Heart left ventricle (tissue), 13 donors: ENCODE results near the gene PIGZ.

Experiments
- CTCF ChIP-seq, 12 donors: fragments of 200-600 bp; sonication (generic) in 4 of 12; IDR thresholded peaks; one replicate each; pipeline versions ENCODE4 v1.5.0 to v1.8.0; 2018 to 2022; ENCODE audit warnings: antibody characterized with exemption in 12 of 12, mild to moderate bottlenecking in 5 of 12
- POLR2A ChIP-seq, 2 donors: fragments of 450-650 bp; IDR thresholded peaks; one replicate each; pipeline ENCODE4 v1.6.1; 2017; ENCODE audit warnings: antibody characterized with exemption in 2 of 2, mild to moderate bottlenecking in 2 of 2, moderate library complexity in 2 of 2
- donor health status: ischemic (EF 13 %, LVEDD 7.1; RV severe dilation, severe dysfunction).
- donor health status: DM: no; HTN: yes; CAD: no.
- donor health status: DM: no; HTN: no; CAD: no.
- donor health status: ischemic (EF 25% LVEDD 6.9; RV normal size, moderate dysfunction).
- donor health status: ischemic (EF 25% LVEDD 5.7; RV mildly dilated, moderate dysfunction).
- donor health status: ischemic (EF 35%, LVEDD 5.7; RV mildly dilated, moderate dysfunction).
- donor health status: nonischemic (EF 11% LVEDD 7.7; RV severe dilation, severe dysfunction).
- donor health status: DM: yes; HTN: yes; CAD: no.
- donor health status: PGD.
- donor health status: ischemic (EF 29% LVEDD 5.4; RV normal size, mild dysfunction).
- donor health status: nonischemic (EF 23%, LVEDD 6.1; RV moderate dilation, normal function).

GRCh38 chr3:196991581-196992460 is 23.2 kb upstream of the PIGZ start:
- TF ChIP-seq POLR2A (IDR thresholded peaks at IDR 0.05) (no peak), CTCF (IDR thresholded peaks at IDR 0.05) (no peak)
